AG08396 (cell line): ENCODE results near the gene IKBIP.
"Not testable (repeated sequence)": the region's sequence is repeated elsewhere in the genome, so short reads cannot be mapped to it uniquely, and the experiment has no call there.

Experiments used
- DNase-seq: peaks from one replicate; pipeline ENCODE4 v3.0.0; 2012; ENCODE audit warnings: low spot score, mixed read lengths

Gene IKBIP

GRCh38 chr12:98637068-98637467, 7.5 kb downstream of the IKBIP start:
- no peak for DNase-seq

GRCh38 chr12:98635657-98636323, 8.8 kb downstream of the IKBIP start:
- DNase-seq: peak; percentile 57

- no peak for DNase-seq
These were observed 25.6 kb downstream of the IKBIP start for GRCh38 chr12:98618952-98619351.

- no peak for DNase-seq
These were observed 31.8 kb downstream of the IKBIP start for GRCh38 chr12:98612696-98613334.

GRCh38 chr12:98610596-98610995, 34.0 kb downstream of the IKBIP start:
- no peak for DNase-seq

- no peak for DNase-seq
These were observed 38.1 kb downstream of the IKBIP start for GRCh38 chr12:98606359-98606988.

- DNase-seq: no peak
These were observed 42.7 kb downstream of the IKBIP start for GRCh38 chr12:98601924-98602323.

- not testable (repeated sequence) for DNase-seq
These were observed 47.3 kb downstream of the IKBIP start for GRCh38 chr12:98597313-98597712.

- peak; percentile 39 for DNase-seq
These were observed 49.2 kb downstream of the IKBIP start for GRCh38 chr12:98595243-98595988.

GRCh38 chr12:98594050-98594835, 50.3 kb downstream of the IKBIP start:
- no peak for DNase-seq

- peak; percentile 97 for DNase-seq
These were observed 51.1 kb downstream of the IKBIP start, which contains the start of gene SLC25A3 for GRCh38 chr12:98593351-98594049. Gene SLC25A3, plus strand, starts transcription at chr12:98593686. Its CDS starts 293 bp downstream, at chr12:98593979.

- DNase-seq: no peak
These were observed 51.7 kb downstream of the IKBIP start for GRCh38 chr12:98592825-98593322.

- peak; percentile 16 for DNase-seq
These were observed 53.4 kb downstream of the IKBIP start for GRCh38 chr12:98591209-98591608.

GRCh38 chr12:98587084-98587483, 57.5 kb downstream of the IKBIP start:
- DNase-seq: no peak

GRCh38 chr12:98582093-98582492, 62.5 kb downstream of the IKBIP start:
- DNase-seq: no peak

- DNase-seq: no peak
These were observed 63.5 kb downstream of the IKBIP start for GRCh38 chr12:98581101-98581500.

GRCh38 chr12:98580695-98581094, 63.9 kb downstream of the IKBIP start:
- no peak for DNase-seq

GRCh38 chr12:98579835-98580234, 64.8 kb downstream of the IKBIP start:
- DNase-seq: no peak

GRCh38 chr12:98579347-98579746, 65.2 kb downstream of the IKBIP start:
- DNase-seq: no peak

GRCh38 chr12:98578821-98579220, 65.8 kb downstream of the IKBIP start:
- DNase-seq: no peak

GRCh38 chr12:98578392-98578791, 66.2 kb downstream of the IKBIP start:
- DNase-seq: no peak
